Mesenteric fat pad (tissue), 1 donor: Measurements from ENCODE around the gene CD1C. TPM values are rescaled to one million over a fixed set of nuclear protein-coding genes. Genes with fewer than 3 reads are reported as not detected.
"Not testable (repeated sequence)": the region's sequence is repeated elsewhere in the genome, so short reads cannot be mapped to it uniquely, and the experiment has no call there.

Experiments used
- DNase-seq: peaks from one replicate; pipeline ENCODE4 v3.0.0-alpha.2; 2020; ENCODE audit warnings: low spot score
- long read RNA-seq: library from polyadenylated mRNA; unstranded; transcript quantifications from one replicate; pipeline ENCODE4 v2.0.0, GENCODE V29; 2020
- total RNA-seq: library from RNA; stranded (reverse); fragmentation: NEBNext Ultra II Directional; extraction: Animal tissue kit (Norgen Biotek cat#: 25700); gene quantifications from one replicate; pipeline ENCODE4 v1.2.1, GENCODE V29; 2021
- donor health status: DM: yes; HTN: yes; CAD: no.

CD1C gene
- total RNA-seq: not detected
- long read RNA-seq, partial matches to known transcripts: 0 of 1 reads
- long read RNA-seq, other reads (novel, unspliced or antisense): 0 of 1 reads

DNA sequence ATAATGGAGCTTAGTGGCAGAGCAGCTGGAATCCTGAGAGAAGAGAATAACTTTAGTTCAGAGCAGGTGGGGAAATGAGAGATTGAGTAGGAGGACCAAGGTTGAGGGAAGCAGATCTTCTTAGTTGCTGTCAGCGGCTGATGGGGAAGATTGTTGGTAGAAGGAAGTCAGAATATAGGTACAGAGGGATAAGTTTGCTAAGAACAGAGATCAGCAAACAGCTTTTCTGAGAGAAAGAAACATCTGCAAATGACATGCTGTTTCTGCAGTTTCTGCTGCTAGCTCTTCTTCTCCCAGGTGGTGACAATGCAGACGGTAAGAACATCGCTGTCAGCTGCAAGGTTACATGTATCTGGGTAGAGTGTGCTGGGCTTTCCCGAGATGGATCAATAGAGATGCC lies at the start of gene CD1C:
CD1C (plus strand) TSS at position 113 of the 400 bp plus-strand sequence; CDS start at position 255, 142 bp downstream.
- no peak for DNase-seq

DNA sequence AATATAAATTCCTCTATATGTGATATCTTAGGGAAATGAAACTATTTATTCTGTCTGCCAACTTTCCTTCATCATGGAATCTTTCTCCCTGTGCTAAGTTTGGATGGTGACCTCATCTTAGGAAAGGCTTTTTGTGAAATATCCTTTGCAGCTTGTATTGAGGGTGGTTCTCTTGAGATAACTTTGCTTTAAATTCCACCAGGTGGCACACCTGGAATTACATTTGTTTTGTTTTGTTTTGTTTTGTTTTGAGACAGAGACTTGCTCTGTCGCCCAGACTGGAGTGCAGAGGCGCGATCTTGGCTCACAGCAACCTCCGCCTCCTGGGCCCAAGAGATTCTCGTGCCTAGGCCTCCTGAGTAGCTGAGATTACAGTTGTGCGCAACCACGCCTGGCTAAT lies 43.1 kb upstream of the CD1C start:
- no peak for DNase-seq

DNA sequence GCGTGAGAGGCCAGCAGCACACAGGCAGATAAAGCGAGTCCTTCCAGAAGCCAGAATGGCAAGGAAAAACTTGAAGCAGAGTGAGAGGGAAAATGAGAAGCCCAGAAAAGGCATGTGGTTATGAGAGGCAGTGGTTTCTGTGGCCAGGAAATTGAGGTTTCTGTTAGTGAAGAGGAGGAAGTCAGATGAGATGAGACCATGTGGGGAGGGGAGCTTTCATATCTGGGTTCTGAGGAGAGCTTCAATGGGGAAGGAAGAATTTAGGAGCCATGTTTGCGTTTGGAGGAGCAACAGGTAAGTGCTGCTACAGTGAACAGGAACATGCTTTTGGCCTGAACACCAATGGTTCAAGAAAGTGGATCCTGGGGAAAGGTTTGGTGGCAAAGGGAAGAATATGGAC lies 41.6 kb upstream of the CD1C start:
- DNase-seq: no peak

DNA sequence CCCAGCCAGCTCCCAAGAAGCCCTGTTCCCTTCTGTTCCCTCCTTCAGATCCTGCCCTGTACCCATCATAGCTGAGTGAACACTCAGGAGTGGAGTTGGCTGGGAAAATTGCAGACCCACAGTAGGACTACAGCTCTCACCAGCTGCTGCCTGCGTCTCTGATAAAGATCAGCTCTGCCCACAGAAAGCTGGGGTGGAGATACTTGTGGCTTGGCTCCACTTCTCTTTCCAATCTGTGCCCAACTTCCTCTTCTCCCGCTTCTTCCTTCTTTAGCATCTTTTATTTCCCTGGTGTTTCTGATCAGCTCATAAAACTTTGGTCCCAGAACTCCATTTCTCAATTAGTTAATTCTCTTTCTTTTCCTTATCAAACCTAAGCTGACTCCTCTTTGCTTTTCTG lies 41.0 kb upstream of the CD1C start:
- no peak for DNase-seq

DNA sequence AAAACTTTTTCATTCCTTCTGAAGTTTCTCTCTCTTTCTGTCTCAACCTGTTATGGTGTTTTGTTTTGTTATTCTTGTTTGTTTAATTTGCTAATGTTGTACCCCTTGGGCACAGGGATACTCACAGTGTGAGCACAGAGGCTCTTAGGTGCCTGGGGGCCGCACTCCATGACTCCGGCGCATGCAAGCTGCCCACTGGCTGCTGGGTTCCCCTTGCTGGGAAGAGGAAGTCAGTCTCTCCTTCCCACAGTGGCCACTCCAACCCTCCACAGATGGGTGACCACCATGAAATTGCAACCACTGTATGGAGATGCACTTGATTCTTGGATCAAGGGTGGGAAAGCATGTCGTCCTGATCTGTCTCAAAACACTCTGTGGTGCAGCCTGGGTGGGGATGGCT lies 40.1 kb upstream of the CD1C start:
- DNase-seq: no peak

DNA sequence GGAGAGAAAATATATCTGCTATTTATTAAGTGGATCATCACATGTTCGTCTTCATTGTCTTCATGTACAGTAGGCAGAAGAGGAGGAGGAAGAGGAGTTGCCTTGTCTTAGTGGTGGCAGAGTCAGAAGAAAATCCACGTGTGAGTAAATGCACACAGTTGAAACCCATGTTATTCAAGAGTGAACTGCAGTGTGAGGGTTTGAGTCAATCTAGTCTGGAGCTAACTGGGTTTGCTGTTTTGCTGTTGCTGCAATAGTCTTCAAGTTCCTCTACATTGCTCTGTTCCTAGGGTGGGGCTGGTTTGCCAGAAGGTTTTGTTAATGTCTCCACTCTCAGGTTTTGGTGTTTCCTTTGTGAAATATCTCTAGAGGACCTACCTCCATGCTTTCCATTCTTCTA lies 38.6 kb upstream of the CD1C start:
- DNase-seq: no peak

DNA sequence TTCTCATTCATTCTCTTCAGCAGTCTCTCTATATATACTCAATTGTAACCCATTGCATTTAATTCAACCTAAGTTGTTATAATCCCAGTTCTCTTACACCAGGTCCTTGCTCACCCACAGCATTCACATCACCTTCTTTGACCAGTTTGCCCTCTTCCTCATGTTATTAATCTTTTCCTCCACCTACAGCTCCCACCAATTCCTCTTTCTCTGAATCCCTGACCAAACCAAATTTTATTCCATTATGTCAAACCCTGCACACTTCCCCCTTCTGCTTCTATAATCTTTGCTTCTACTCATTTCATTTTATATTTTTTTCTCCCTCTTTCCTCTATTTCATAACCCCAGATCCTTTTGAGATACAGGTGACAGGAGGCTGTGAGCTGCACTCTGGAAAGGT lies 34.1 kb upstream of the CD1C start:
- DNase-seq: no peak

DNA sequence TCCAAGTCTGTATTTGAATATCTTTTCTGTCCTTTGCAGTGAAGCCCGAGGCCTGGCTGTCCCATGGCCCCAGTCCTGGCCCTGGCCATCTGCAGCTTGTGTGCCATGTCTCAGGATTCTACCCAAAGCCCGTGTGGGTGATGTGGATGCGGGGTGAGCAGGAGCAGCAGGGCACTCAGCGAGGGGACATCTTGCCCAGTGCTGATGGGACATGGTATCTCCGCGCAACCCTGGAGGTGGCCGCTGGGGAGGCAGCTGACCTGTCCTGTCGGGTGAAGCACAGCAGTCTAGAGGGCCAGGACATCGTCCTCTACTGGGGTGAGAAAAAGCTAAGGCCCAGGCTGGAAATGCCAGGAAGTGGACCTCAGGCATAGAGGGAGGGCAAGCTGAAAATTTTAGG lies 33.0 kb upstream of the CD1C start:
- not testable (repeated sequence) for DNase-seq

DNA sequence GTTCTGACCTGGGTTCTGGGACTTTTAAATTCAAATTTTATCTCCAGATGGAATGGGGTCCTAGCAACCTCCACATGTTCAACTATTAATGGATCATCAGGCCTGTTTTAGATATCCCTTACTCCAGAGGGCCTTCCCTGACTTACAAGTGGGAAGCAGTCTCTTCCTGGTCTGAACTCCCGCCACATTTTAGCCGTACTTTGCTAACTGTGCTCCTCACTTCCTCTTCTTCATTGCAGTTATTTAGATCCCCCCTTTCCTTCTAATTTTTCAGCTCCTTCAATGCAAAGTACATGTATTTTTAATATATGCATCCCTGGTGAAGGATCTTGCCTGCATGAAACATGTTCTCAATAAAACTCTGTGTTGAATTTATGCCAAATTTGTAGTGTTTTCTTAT lies 31.8 kb upstream of the CD1C start:
- DNase-seq: no peak

DNA sequence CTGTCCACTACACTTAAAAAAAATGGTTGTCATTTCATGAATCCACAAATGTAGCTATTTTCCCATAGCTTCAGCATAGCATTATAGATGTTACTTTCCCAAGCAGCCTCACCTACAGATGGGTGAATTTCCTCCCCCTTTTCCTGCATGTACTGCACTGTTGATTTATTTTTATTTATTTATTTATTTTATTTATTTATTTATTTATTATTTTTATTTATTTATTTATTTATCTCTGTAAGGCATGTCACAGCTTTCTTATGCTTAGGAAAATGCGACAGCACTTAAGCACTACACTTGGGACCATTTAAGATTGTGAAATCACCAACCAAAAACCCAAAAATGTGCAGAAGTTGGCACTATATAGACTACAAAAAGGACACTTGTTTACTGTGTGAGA lies 30.6 kb upstream of the CD1C start:
- no peak for DNase-seq

DNA sequence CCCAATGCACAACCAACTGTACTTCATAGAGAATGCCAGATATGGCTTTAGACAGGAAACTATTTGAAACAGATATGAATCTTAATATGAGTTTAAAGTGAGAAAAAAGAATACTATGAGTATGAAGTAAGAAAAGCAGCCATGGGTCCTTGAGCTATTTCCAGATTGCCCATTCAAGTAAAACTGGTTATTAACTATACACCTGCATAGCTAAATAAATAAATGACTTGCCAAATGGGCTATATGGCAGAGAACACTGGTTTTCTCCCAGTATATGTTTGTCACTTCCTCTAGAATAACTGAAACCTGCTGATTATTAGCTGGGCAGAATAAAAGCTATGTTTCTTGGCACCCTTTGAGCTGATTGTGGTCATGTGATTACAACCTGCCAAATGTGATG lies 17.0 kb upstream of the CD1C start:
- no peak for DNase-seq

DNA sequence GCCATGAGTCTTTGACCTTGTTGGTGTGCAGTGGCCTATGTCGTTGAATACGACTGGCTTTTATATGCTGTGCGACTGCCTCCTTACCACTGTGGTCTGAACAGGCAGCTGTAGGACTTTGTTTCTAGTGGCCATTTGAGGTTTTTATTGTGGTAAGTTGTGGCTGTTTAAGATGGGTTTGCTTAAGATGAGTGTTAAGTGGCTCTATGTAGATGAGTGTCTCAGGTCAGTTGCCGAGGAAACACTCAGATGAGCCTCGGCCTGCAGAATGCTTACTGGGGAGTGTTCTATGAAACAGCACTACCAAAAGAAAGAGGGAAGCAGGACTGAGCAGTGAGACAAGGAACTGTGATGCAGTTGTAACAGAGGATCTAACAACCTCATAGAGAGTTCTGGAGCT lies 14.9 kb upstream of the CD1C start:
- DNase-seq: no peak

DNA sequence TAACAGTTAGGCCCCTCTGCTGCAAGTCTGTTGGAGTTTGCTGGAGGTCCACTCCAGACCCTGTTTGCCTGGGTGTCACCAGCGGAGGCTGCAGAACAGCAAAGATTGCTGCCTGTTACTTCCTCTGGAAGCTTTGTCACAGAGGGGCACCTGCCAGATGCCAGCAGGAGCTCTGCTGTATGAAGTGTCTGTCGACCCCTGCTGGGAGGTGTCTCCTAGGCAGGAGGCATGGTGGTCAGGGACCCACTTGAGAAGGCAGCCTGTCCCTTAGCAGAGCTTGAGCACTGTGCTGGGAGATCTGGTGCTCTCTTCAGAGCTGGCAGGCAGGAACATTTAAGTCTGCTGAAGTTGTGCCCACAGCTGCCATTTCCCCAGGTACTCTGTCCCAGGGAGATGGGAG lies 7.3 kb upstream of the CD1C start:
- not testable (repeated sequence) for DNase-seq

DNA sequence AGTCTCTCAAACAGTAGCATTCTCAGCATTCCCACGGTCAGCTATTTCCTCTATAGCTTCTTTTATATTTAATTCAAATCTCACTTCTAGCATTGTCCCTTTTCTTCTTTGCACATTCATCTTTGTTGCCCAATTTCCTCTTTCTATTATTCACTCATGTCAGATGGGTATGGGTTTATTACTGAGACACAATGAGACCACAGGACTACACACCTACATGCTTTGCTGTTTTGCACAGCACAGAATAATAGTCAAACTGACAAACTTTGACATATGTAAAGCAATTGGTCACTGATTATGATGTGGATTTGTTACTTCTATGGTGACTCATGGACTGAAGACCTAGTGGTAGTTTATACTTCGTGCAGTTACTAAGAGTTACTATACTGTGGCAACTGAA lies 5.8 kb upstream of the CD1C start:
- no peak for DNase-seq

DNA sequence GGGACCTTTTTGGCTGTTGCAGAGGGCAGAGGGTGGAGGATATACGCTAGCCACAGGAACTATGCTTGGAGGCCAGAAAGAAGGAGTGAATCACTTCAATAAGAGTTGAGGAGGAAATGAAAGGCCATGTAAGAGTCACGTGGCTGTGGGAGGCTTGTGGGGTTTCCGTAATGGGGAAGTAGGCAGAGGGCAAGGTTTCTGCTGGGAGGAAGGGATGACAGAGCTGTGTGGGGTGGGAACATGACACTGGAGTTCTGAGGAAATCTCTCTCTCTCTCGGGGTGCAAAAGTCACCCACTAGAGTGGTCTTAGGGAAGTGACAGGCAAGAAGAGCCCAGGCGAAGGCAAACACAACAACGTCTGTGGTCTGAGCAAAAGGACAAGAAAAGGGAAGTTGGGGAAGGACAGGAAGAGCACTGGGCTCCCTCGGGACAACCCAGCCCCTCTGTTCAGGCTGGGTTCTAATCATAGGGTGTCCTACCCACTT lies 3.9 kb upstream of the CD1C start:
- no peak for DNase-seq

DNA sequence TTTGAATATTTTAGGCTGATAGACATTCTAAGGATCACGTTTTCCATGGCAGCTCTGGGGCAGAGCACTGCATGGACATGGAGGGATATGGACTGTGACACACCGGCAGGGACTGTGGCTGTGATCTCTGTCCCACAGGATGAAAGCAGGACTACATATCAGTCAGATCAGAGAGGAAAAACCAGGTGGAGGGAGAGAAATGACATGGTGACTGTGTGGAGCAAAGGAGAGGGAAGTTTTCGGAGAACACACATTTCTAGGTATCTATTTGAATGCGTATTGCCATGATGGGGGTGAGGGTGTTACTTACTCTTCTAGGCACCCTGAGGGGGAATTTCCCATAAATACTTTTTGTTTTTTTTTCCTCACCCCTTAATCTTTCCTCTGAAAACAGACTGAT lies 3.2 kb upstream of the CD1C start:
- DNase-seq: no peak

DNA sequence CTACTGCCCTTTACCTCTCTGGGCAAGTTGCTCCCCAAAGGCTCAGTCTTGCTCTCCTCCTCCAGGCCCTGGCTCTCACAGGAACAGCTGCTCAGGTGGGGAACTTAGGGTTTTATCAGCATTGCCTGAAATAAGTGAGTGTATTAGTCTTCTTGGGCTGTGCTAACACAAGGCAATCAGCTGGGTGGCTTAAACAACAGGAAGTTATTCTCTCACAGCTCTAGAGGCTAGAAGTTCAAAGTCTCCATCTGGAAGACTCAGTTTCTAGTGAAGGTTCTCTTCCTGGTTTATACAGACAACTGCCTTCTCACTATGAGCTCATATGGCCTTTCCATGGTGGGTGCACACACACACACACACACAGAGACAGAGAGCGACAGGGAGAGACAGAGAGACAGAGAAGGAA lies 2.8 kb upstream of the CD1C start:
- no peak for DNase-seq

DNA sequence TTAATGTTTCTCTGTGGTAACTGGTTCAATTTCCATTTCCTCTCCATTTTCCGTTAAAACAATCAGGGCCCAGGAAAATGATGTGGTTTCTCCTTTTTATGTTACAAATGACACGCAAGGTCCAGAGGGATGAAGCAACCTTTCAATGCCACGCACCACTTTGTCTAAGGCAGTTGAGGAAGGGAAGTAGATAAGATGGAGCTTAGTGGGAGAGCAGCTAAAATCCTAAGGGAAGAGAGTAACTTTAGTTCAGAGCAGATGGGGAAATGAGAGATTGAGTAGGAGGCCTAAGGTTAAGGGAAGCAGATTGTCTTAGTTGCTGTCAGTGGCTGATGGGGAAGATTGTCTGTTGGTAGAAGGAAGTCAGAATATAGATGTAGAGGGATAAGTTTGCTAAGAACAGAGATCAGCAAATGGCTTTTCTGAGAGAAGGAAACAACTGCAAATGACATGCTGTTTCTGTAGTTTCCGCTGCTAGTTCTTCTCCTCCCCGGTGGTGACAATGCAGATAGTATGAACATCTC lies 660 bp downstream of the CD1C start:
- no peak for DNase-seq

DNA sequence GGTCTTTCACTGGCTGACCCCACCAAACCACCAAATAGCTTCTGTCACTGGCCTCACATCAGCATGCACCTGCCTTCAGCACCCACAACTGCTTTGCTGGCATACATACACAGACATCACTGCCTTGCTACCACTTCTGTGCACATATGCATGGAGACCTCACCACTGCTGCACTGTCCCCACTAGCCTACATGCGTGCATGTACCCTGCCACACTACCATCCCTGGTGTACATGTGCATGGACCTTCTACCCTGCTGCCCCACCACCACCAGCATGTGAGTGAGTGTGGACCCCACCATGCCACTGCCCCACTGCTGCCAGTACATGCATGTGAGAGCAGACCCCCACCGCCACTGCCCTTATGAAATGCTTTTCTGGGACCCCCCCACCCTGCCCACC lies 6.1 kb downstream of the CD1C start:
- no peak for DNase-seq

DNA sequence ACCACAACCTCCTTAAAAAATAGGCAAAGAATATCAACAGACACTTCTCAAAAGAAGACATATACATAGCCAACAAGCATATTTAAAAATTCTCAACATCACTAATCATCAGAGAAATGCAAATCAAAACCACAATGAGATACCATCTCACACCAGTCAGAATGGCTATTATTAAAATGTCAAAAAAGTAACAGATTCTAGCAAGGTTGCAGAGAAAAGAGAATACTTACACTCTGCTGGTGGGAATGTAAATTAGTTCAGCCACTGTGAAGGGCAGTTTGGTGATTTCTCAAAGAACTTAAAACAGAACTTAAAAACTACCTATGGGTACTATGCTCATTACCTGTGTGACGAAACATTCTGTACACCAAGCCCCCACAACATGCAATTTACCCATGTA lies 20.9 kb downstream of the CD1C start:
- DNase-seq: no peak

DNA sequence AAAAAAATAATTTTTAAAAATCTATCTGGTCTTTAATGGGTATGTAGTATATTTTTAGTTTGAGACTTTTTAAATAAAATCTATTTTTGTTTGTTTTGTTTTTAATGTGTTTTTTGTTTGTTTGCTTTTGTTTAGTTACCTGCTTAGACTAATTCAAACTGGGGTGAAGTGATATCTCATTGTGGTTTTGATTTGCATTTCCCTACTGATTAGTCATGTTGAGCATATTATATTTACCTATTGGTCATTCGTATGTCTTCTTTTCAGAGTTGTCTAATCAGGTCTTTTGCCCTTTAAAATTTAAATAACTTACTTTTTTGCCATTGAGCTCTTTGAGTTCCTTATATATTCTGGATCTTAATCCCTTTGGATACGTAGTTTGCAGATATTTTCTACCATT lies 21.3 kb downstream of the CD1C start:
- no peak for DNase-seq

DNA sequence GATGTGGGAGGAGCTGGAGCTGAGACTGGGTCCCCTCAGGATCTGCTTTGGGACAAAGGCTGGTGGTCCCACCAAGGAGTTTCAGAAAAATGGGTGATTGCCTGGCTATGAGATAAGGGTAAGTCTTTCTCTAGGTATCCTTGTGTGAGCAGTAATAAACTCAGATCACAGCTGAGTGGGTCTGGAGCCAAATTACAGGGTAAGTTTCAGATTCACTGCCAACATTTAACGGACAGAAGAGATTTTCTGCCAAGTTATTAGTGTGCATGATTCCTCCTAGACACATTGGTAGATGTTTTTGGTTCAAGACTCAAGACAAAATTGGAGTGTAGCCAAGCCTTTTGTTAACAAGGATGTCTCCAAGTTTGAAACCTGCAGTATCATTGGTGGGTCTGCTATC lies 34.1 kb downstream of the CD1C start:
- DNase-seq: no peak

DNA sequence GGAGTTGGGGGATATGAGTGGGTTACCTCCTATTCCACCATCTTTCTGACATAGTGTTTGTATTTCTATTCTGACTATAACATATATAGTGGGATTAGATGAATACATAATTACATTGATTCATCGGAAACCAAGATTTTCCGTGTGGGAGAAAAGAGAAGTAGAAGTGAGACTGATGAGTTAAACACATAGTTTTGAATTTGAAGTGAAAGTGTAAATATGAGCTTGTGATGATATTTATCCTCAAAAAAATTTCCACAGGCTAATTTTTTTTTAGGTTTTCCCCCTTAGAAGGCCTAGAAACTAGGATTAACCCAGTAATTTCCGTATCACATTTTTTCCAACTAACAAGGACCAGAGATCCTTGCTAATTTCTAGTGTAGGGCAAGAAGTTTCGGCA lies 34.7 kb downstream of the CD1C start:
- no peak for DNase-seq

DNA sequence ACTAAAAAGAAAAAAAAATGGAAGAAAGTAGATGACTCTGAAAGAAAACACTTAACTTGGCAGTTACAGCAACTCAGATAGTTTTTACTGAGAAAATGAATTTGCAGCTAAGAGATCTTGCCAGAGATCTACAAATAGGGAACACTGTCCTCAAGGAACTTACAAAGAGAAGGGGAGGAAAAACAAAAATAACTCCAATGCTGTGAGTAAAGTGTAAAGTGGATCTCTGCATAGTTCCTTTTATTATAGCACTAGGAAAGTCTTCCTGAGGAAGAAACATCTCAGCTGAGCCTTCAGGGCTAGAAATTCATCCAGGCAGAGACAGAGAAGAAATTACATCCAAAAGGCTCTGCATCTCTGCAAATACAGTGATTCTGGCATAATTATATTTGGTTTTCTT lies 37.8 kb downstream of the CD1C start:
- DNase-seq: no peak
